H1 (cell line): ENCODE data around the gene TRAF3. TPM values are rescaled to one million over a fixed set of nuclear protein-coding genes. Genes with fewer than 3 reads are reported as not detected.

Experiments
- USF2 ChIP-seq: IDR thresholded peaks from 2 replicates; pipeline ENCODE4 v1.6.1; 2011; ENCODE audit warnings: low read length, improper control_type of control experiment
- polyA plus RNA-seq, 7 experiments: library from polyadenylated mRNA; depleted of rRNA in 3 of 7; stranded (reverse) in 5 of 7; unstranded in 2 of 7; fragments of >200 nt in 5 of 7; fragments of 200-250 nt in 2 of 7; gene quantifications; 1 replicate in 5 of 7; 2 replicates in 1 of 7; 4 replicates in 1 of 7; pipeline versions ENCODE4 v1.2.1 to v1.2.3, GENCODE V29; 2011 to 2013; ENCODE audit warnings: missing spikeins in 2 of 7, mixed read lengths in 2 of 7
- total RNA-seq: library from RNA; stranded (reverse); fragmentation: NEBNext Ultra II Directional; extraction: Animal tissue kit (Norgen Biotek cat#: 25700); gene quantifications from 2 replicates; pipeline ENCODE4 v1.2.1, GENCODE V29; 2021

Gene TRAF3
- total and polyA plus RNA-seq, 2 of the 8 experiments (the other 6 are each of a cell fraction or from before 2014, with no cell fraction given) = 5.8 to 12.1 TPM

GRCh38 chr14:102830474-102831045 is 53.3 kb downstream of the TRAF3 start (continued):
- no peak for TF ChIP-seq USF2
- TF ChIP-seq, all 59 proteins: peak for 0
